GM19193 (cell line): ENCODE results near the gene LRMDA.

ENCODE experiments used
- POLR2A ChIP-seq: IDR thresholded peaks from 4 replicates; pipeline ENCODE4 v1.6.1; 2011; ENCODE audit not compliant: insufficient read depth, insufficient read length; ENCODE audit errors: extremely low read depth

LRMDA gene

GRCh38 chr10:75679536-75679935, 248.1 kb downstream of the LRMDA start:
- no peak for TF ChIP-seq POLR2A

GRCh38 chr10:75681334-75681733, 249.9 kb downstream of the LRMDA start:
- TF ChIP-seq POLR2A: no peak

- no peak for TF ChIP-seq POLR2A
Measured at GRCh38 chr10:75682649-75683557, 251.5 kb downstream of the LRMDA start.

GRCh38 chr10:75685187-75685586, 253.8 kb downstream of the LRMDA start:
- TF ChIP-seq POLR2A: no peak

GRCh38 chr10:75688506-75689300, 257.3 kb downstream of the LRMDA start:
- TF ChIP-seq POLR2A: no peak

GRCh38 chr10:75693489-75693888, 262.1 kb downstream of the LRMDA start:
- TF ChIP-seq POLR2A: no peak

GRCh38 chr10:75694269-75694668, 262.8 kb downstream of the LRMDA start:
- no peak for TF ChIP-seq POLR2A

- TF ChIP-seq POLR2A: no peak
Measured at GRCh38 chr10:75694790-75695189, 263.4 kb downstream of the LRMDA start.

GRCh38 chr10:75695994-75696393, 264.6 kb downstream of the LRMDA start:
- no peak for TF ChIP-seq POLR2A

- no peak for TF ChIP-seq POLR2A
Measured at GRCh38 chr10:75696536-75696935, 265.1 kb downstream of the LRMDA start.

GRCh38 chr10:75703191-75703854, 271.9 kb downstream of the LRMDA start:
- TF ChIP-seq POLR2A: no peak

GRCh38 chr10:75705426-75705825, 274.0 kb downstream of the LRMDA start:
- no peak for TF ChIP-seq POLR2A

GRCh38 chr10:75707080-75707840, 275.8 kb downstream of the LRMDA start:
- no peak for TF ChIP-seq POLR2A

- TF ChIP-seq POLR2A: no peak
Measured at GRCh38 chr10:75708060-75708459, 276.6 kb downstream of the LRMDA start.
